Measurements from ENCODE around the gene TREX2. TPM values are rescaled to one million over a fixed set of nuclear protein-coding genes. Genes with fewer than 3 reads are reported as not detected.

The TREX2 gene
- total and polyA plus RNA-seq, 2 donors (not counting 1 experiment from before 2014, with no cell fraction given), result 3.3 to 3.8 TPM

DNA sequence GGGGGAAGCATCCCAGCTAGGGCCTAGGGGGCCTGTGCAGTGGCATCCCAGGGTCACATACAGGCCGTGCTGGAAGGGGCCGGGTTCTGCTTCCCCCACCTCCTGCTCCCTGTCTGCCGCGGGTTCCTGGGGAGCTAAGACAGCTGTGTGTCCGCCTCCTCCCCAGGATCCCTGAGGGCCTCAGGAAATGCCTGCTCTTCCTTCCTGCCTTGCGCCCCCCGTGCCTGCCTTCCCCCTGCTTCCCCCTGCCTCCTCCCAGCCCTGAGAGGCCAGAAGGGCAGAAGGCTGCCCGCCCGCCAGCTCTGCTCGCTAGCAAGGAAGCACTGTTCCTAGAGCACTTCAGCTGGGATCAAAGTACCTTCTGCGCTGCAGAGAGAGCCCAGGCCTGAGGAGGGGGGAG lies 46.1 kb upstream of the TREX2 start:
- H3K27me3 ChIP-seq (replicated peaks in 1 of 4; ENCODE audit: control extremely low read depth in 1 of 4, control insufficient read depth in 3 of 4, insufficient read depth in 4 of 4, low read length in 3 of 4), result peaks cover 0 to 11% (median 3%) of the 10 kb centered on the region in 4 experiments
- ATAC-seq (ENCODE audit: low read depth) (no peak), DNase-seq (no peak)
- H3K36me3 ChIP-seq (replicated peaks in 1 of 2; ENCODE audit: control extremely low read depth in 1 of 2, control insufficient read depth in 1 of 2, extremely low read depth in 1 of 2, insufficient read depth in 2 of 2, low read length in 1 of 2), result no peaks in the 10 kb centered on the region
- no peaks in the 10 kb centered on the region for H3K9me3 ChIP-seq (ENCODE audit: control extremely low read depth in 1 of 3, control insufficient read depth in 2 of 3, insufficient read depth in 1 of 3, low read length in 2 of 3)
- H3K4me3 ChIP-seq (ENCODE audit: control extremely low read depth in 1 of 5, extremely low read depth in 1 of 5, insufficient read depth in 1 of 5, low read depth in 2 of 5, low read length in 4 of 5), result no peak overlapping the region
- CTCF ChIA-PET, result no interaction called here
- no peaks in the 10 kb centered on the region for H3K4me1 Mint-ChIP-seq
- H3K4me3 Mint-ChIP-seq, result no peak overlapping the region
- no peaks in the 10 kb centered on the region for H3K9me3 Mint-ChIP-seq (ENCODE audit: insufficient read depth)
- WGBS (ENCODE audit: insufficient coverage), result 8% methylated on average over 7 of the region's 11 CpGs
- H3K27ac Mint-ChIP-seq, result no peak overlapping the region
- H3K79me2 ChIP-seq (ENCODE audit: control insufficient read depth, insufficient read depth, low read length), result no peaks in the 10 kb centered on the region
- H3K4me1 ChIP-seq (ENCODE audit: control insufficient read depth in 2 of 2, insufficient read depth in 2 of 2, low read length in 2 of 2), result no peaks in the 10 kb centered on the region
- no peak overlapping the region for H3K4me2 ChIP-seq (replicated peaks; ENCODE audit: low read depth, low read length, poor library complexity, severe bottlenecking)
- no peak for TF ChIP-seq EZH2 (IDR thresholded peaks at IDR 0.05; ENCODE audit: borderline replicate concordance, insufficient read depth, low read depth, low read length, poor library complexity, severe bottlenecking)
- TF ChIP-seq, protein P1, sequence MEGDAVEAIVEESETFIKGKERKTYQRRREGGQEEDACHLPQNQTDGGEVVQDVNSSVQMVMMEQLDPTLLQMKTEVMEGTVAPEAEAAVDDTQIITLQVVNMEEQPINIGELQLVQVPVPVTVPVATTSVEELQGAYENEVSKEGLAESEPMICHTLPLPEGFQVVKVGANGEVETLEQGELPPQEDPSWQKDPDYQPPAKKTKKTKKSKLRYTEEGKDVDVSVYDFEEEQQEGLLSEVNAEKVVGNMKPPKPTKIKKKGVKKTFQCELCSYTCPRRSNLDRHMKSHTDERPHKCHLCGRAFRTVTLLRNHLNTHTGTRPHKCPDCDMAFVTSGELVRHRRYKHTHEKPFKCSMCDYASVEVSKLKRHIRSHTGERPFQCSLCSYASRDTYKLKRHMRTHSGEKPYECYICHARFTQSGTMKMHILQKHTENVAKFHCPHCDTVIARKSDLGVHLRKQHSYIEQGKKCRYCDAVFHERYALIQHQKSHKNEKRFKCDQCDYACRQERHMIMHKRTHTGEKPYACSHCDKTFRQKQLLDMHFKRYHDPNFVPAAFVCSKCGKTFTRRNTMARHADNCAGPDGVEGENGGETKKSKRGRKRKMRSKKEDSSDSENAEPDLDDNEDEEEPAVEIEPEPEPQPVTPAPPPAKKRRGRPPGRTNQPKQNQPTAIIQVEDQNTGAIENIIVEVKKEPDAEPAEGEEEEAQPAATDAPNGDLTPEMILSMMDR (IDR thresholded peaks at IDR 0.05), result no peak
- H3K27ac ChIP-seq (ENCODE audit: low read length in 2 of 2), result no peak overlapping the region
- H3K27me3 Mint-ChIP-seq, result no peaks in the 10 kb centered on the region
- no peaks in the 10 kb centered on the region for H4K20me1 ChIP-seq (ENCODE audit: control insufficient read depth, insufficient read depth, low read length, poor library complexity, severe bottlenecking)
- intact Hi-C loops (cut with micrococcal nuclease), result no loop called here
- POLR2A ChIA-PET, result no interaction called here
- no peak overlapping the region for H3K9ac ChIP-seq (ENCODE audit: low read length)
- H2AFZ ChIP-seq (ENCODE audit: insufficient read depth, low read depth, low read length, poor library complexity, severe bottlenecking), result no peak overlapping the region

DNA sequence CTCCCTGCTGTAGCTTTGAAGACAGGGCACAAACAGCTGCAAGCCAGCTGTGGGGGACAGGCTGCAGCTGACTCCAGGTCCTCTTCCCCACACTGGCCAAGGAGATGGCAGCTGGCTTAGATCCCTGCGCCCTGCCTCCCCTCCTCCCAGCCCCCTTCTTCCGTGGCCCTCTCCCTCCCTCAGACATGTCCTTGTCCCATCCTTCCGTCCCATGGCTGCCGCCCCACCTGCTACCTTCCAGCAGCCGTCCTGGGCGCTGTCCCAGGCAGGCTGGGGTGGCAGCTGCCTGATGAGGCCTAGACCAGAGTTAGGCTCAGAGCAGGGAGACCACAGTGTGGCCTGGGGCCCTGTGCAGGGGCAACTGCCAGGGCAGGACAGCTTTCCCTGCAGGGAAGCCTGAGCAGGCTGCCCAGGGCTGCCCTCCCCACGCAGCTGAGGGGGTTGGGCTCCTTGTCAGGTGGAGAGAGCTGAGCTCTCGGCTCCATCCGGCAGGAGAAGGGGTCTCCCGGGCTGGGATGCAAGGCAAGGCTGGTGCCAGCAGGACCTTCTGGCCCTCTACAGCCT lies 45.6 kb upstream of the TREX2 start:
- peaks cover 0 to 9% (median 3%) of the 10 kb centered on the region in 4 experiments for H3K27me3 ChIP-seq (replicated peaks in 1 of 4; ENCODE audit: control extremely low read depth in 1 of 4, control insufficient read depth in 3 of 4, insufficient read depth in 4 of 4, low read length in 3 of 4)
- ATAC-seq (ENCODE audit: low read depth) (no peak), DNase-seq (no peak)
- no peak overlapping the region for H3K27ac ChIP-seq (ENCODE audit: low read length in 2 of 2)
- H3K9me3 ChIP-seq (ENCODE audit: control extremely low read depth in 1 of 3, control insufficient read depth in 2 of 3, insufficient read depth in 1 of 3, low read length in 2 of 3), result no peaks in the 10 kb centered on the region
- 86% methylated on average over 7 of the region's 10 CpGs for WGBS (ENCODE audit: insufficient coverage)
- H3K4me1 ChIP-seq (ENCODE audit: control insufficient read depth in 2 of 2, insufficient read depth in 2 of 2, low read length in 2 of 2), result no peaks in the 10 kb centered on the region
- intact Hi-C loops (cut with micrococcal nuclease), result no loop called here
- H4K20me1 ChIP-seq (ENCODE audit: control insufficient read depth, insufficient read depth, low read length, poor library complexity, severe bottlenecking), result no peaks in the 10 kb centered on the region
- ChIA-PET POLR2A (no interaction called here), CTCF (no interaction called here)
- no peaks in the 10 kb centered on the region for H3K79me2 ChIP-seq (ENCODE audit: control insufficient read depth, insufficient read depth, low read length)
- H3K36me3 ChIP-seq (replicated peaks in 1 of 2; ENCODE audit: control extremely low read depth in 1 of 2, control insufficient read depth in 1 of 2, extremely low read depth in 1 of 2, insufficient read depth in 2 of 2, low read length in 1 of 2), result no peaks in the 10 kb centered on the region
- Mint-ChIP-seq H3K27me3 (no peaks in the 10 kb centered on the region), H3K4me3 (no peak overlapping the region), H3K4me1 (no peaks in the 10 kb centered on the region), H3K9me3 (ENCODE audit: insufficient read depth) (no peaks in the 10 kb centered on the region), H3K27ac (no peak overlapping the region)
- no peak overlapping the region for H3K4me2 ChIP-seq (replicated peaks; ENCODE audit: low read depth, low read length, poor library complexity, severe bottlenecking)
- no peak overlapping the region for H3K4me3 ChIP-seq (ENCODE audit: control extremely low read depth in 1 of 5, extremely low read depth in 1 of 5, insufficient read depth in 1 of 5, low read depth in 2 of 5, low read length in 4 of 5)
- TF ChIP-seq EZH2 (IDR thresholded peaks at IDR 0.05; ENCODE audit: borderline replicate concordance, insufficient read depth, low read depth, low read length, poor library complexity, severe bottlenecking), result no peak
- TF ChIP-seq, protein P1 (IDR thresholded peaks at IDR 0.05), result no peak
- H3K9ac ChIP-seq (ENCODE audit: low read length), result no peak overlapping the region
- H2AFZ ChIP-seq (ENCODE audit: insufficient read depth, low read depth, low read length, poor library complexity, severe bottlenecking), result no peak overlapping the region
